Midbrain (tissue), 1 donor: ENCODE measurements around the gene CCDC159.
"Not testable (repeated sequence)": the region's sequence is repeated elsewhere in the genome, so short reads cannot be mapped to it uniquely, and the experiment has no call there.

Source experiments
- DNase-seq: peaks from one replicate; lab custom pipeline; 2025; lab: John Stamatoyannopoulos, UW

CCDC159 gene

GRCh38 chr19:11346104-11346940 lies at the start of gene CCDC159, which contains the start of gene TMEM205:
TSS of gene CCDC159 (plus strand) at chr19:11346519. CDS start at chr19:11346607, 88 bp downstream.
TSS of gene TMEM205 (minus strand) at chr19:11346268. CDS start at chr19:11345619, 649 bp downstream.
- peak; percentile 100 for DNase-seq

GRCh38 chr19:11299946-11300810 lies 46.1 kb upstream of the CCDC159 start:
- DNase-seq = no peak

GRCh38 chr19:11300811-11301120 lies 45.6 kb upstream of the CCDC159 start:
- DNase-seq = no peak

GRCh38 chr19:11304936-11305335 lies 41.4 kb upstream of the CCDC159 start:
- DNase-seq = no peak

GRCh38 chr19:11306337-11306736 lies 40.0 kb upstream of the CCDC159 start:
- DNase-seq = no peak

GRCh38 chr19:11320278-11320995 lies 25.9 kb upstream of the CCDC159 start:
- DNase-seq = not testable (repeated sequence)

- DNase-seq = no peak
These were observed 24.9 kb upstream of the CCDC159 start for GRCh38 chr19:11321191-11322126.

- DNase-seq = no peak
These were observed 23.9 kb upstream of the CCDC159 start for GRCh38 chr19:11322269-11323024.

- DNase-seq = no peak
These were observed 22.7 kb upstream of the CCDC159 start for GRCh38 chr19:11323601-11324078.

GRCh38 chr19:11324079-11324661 lies 22.1 kb upstream of the CCDC159 start:
- peak; percentile 66 for DNase-seq

- DNase-seq = no peak
These were observed 21.4 kb upstream of the CCDC159 start for GRCh38 chr19:11324748-11325389.

- no peak for DNase-seq
These were observed 20.8 kb upstream of the CCDC159 start for GRCh38 chr19:11325544-11325943.

GRCh38 chr19:11330127-11330526 lies 16.2 kb upstream of the CCDC159 start:
- no peak for DNase-seq

GRCh38 chr19:11331502-11331901 lies 14.8 kb upstream of the CCDC159 start:
- DNase-seq = no peak

GRCh38 chr19:11332822-11333221 lies 13.5 kb upstream of the CCDC159 start:
- DNase-seq = no peak

- not testable (repeated sequence) for DNase-seq
These were observed 12.5 kb upstream of the CCDC159 start for GRCh38 chr19:11333838-11334237.

- no peak for DNase-seq
These were observed 10.7 kb upstream of the CCDC159 start for GRCh38 chr19:11335449-11336146.

GRCh38 chr19:11337080-11337479 lies 9.2 kb upstream of the CCDC159 start:
- DNase-seq = no peak

GRCh38 chr19:11338121-11338520 lies 8.2 kb upstream of the CCDC159 start:
- DNase-seq = no peak
